CD14-positive monocyte (primary cell): ENCODE measurements around the gene GPR25. TPM values are rescaled to one million over a fixed set of nuclear protein-coding genes. Genes with fewer than 3 reads are reported as not detected.

Source experiments
- DNase-seq, 3 donors: peaks; one replicate each; pipeline ENCODE4 v3.0.0-alpha.2; 2011 to 2022
- H2AFZ ChIP-seq: 2 replicates; pipeline ENCODE4 v1.6.0; 2012; ENCODE audit warnings: mild to moderate bottlenecking, low read depth, low read length, inconsistent platforms; ENCODE audit not compliant: insufficient read depth, poor library complexity, severe bottlenecking
- H3K27ac ChIP-seq, 2 donors: 1 replicate in 1 of 2; 2 replicates in 1 of 2; pipeline ENCODE4 v1.5.1; 2012 to 2013; ENCODE audit warnings: low read length in 2 of 2, control low read depth in 1 of 2, inconsistent platforms in 1 of 2, low read depth in 1 of 2, mild to moderate bottlenecking in 1 of 2
- H3K27me3 ChIP-seq, 2 donors: one replicate each; pipeline versions ENCODE4 v1.6.0 to v1.6.1; 2011 to 2013; ENCODE audit warnings: low read length in 2 of 2; ENCODE audit not compliant: control insufficient read depth in 2 of 2, insufficient read depth in 2 of 2
- H3K36me3 ChIP-seq, 2 donors: replicated peaks in 1 of 2; 1 replicate in 1 of 2; 2 replicates in 1 of 2; pipeline versions ENCODE4 v1.5.1 to v1.6.1; 2012 to 2013; ENCODE audit warnings: low read length in 2 of 2, control low read depth in 1 of 2, inconsistent platforms in 1 of 2, mild to moderate bottlenecking in 1 of 2; ENCODE audit not compliant: insufficient read depth in 2 of 2, control insufficient read depth in 1 of 2
- H3K4me1 ChIP-seq, 2 donors: 1 replicate in 1 of 2; 2 replicates in 1 of 2; pipeline versions ENCODE4 v1.5.1 to v1.6.1; 2012 to 2013; ENCODE audit warnings: low read length in 2 of 2, control low read depth in 1 of 2, inconsistent platforms in 1 of 2, mild to moderate bottlenecking in 1 of 2, moderate library complexity in 1 of 2; ENCODE audit not compliant: insufficient read depth in 2 of 2, control insufficient read depth in 1 of 2
- H3K4me2 ChIP-seq: replicated peaks from 2 replicates; pipeline ENCODE3; 2012; ENCODE audit warnings: low read length, moderate library complexity, mild to moderate bottlenecking; ENCODE audit not compliant: poor library complexity, severe bottlenecking; ENCODE audit errors: extremely low read depth
- H3K4me3 ChIP-seq, 3 experiments: fragments of 200-600 bp in 1 of 3; sonication (generic) in 1 of 3; replicated peaks in 1 of 3; 1 replicate in 2 of 3; 2 replicates in 1 of 3; pipeline ENCODE4 v1.5.1; 2011 to 2013; ENCODE audit warnings: low read length in 3 of 3, mild to moderate bottlenecking in 3 of 3, control low read depth in 2 of 3, low read depth in 2 of 3, inconsistent platforms in 1 of 3, moderate library complexity in 1 of 3
- H3K79me2 ChIP-seq: 2 replicates; pipeline ENCODE4 v1.6.0; 2012; ENCODE audit warnings: mild to moderate bottlenecking, control low read depth, inconsistent platforms, low read length, moderate library complexity; ENCODE audit not compliant: insufficient read depth
- H3K9ac ChIP-seq: 2 replicates; pipeline ENCODE4 v1.6.0; 2017; ENCODE audit warnings: low read length, mild to moderate bottlenecking; ENCODE audit not compliant: insufficient read depth, poor library complexity, severe bottlenecking
- H3K9me3 ChIP-seq, 2 donors: replicated peaks in 1 of 2; 1 replicate in 1 of 2; 2 replicates in 1 of 2; pipeline versions ENCODE4 v1.5.1 to v1.6.1; 2012 to 2013; ENCODE audit warnings: low read length in 2 of 2, control low read depth in 1 of 2; ENCODE audit not compliant: control insufficient read depth in 1 of 2, insufficient read depth in 1 of 2
- H4K20me1 ChIP-seq: 2 replicates; pipeline ENCODE4 v1.6.0; 2012; ENCODE audit warnings: mild to moderate bottlenecking, low read length, control low read depth, moderate library complexity; ENCODE audit not compliant: insufficient read depth
- H3K27ac Mint-ChIP-seq, 7 donors: one replicate each; pipeline ENCODE4 v1.8.0; 2020; ENCODE audit warnings: mild to moderate bottlenecking in 7 of 7, mixed read lengths in 7 of 7, moderate library complexity in 6 of 7, inconsistent platforms in 2 of 7
- H3K27me3 Mint-ChIP-seq, 3 donors: one replicate each; pipeline ENCODE4 v1.8.0; 2021 to 2022; ENCODE audit warnings: low read depth in 3 of 3, mild to moderate bottlenecking in 3 of 3, mixed read lengths in 3 of 3, moderate library complexity in 3 of 3, inconsistent platforms in 1 of 3
- H3K36me3 Mint-ChIP-seq, 2 donors: one replicate each; pipeline ENCODE4 v1.8.0; 2020; ENCODE audit warnings: mixed read lengths in 2 of 2, inconsistent platforms in 1 of 2, mild to moderate bottlenecking in 1 of 2
- H3K4me1 Mint-ChIP-seq: one replicate; pipeline ENCODE4 v1.8.0; 2020; ENCODE audit warnings: mild to moderate bottlenecking, mixed read lengths
- H3K4me3 Mint-ChIP-seq, 2 donors: one replicate each; pipeline ENCODE4 v1.8.0; 2020; ENCODE audit warnings: mild to moderate bottlenecking in 2 of 2, mixed read lengths in 2 of 2, moderate library complexity in 1 of 2
- H3K9me3 Mint-ChIP-seq, 7 donors: one replicate each; pipeline ENCODE4 v1.8.0; 2020 to 2022; ENCODE audit warnings: mixed read lengths in 7 of 7, mild to moderate bottlenecking in 6 of 7, moderate library complexity in 6 of 7, inconsistent platforms in 2 of 7
- WGBS: methylation state at CpG from one replicate; pipeline ENCODE4 v1.1.5; 2013; ENCODE audit warnings: missing lambda C conversion rate; ENCODE audit not compliant: insufficient coverage; 5-methylcytosine and 5-hydroxymethylcytosine counted together
- intact Hi-C, 2 donors: fragments of 100-400 bp; cut with micrococcal nuclease; formaldehyde crosslinking; loops; one replicate each; pipeline versions ENCODE4 v1.15.0 to v1.15.1; 2023
- polyA plus RNA-seq, 3 donors: library from polyadenylated mRNA; depleted of rRNA in 1 of 3; unstranded in 2 of 3; stranded (reverse) in 1 of 3; fragments of 300-500 nt in 2 of 3; fragments of >200 nt in 1 of 3; fragmentation: Illumina TruSeq in 2 of 3; gene quantifications; 1 replicate in 2 of 3; 2 replicates in 1 of 3; pipeline ENCODE4 v1.2.3, GENCODE V29; 2012 to 2021
- TF ChIP-seq, protein P1 (sequence below): fragments of 200-600 bp; IDR thresholded peaks from one replicate; pipeline ENCODE4 v1.8.0; 2022; ENCODE audit warnings: antibody characterized with exemption, mild to moderate bottlenecking

Gene GPR25
- polyA plus RNA-seq, 3 donors: 0.13 TPM; not detected in 2

DNA sequence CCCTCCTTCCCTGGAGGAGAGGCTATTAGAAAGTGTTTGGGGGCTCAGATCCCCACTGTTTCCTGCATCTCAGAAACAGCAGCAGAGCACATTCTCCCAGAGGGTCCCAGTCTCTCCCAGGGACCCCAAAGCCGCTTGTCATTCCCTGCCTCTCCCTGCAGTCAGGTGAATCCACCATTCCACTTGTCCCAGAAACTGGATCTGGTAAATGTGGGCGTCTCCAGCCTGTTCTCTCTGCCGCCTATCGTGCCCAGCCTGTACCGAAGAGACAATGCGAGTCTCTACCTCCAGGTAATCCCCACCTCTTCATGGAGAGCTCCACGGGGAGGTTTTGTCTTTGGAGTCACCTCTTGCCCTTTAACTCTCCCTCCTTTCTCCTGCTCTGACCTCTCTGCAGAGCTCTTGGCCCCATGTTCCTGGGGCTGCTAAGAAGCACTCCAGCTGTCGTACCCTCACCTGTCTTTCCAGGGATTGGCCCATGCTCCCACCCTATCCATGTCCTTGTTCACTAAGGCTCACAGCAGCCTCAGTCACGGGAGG is 48.9 kb downstream of the GPR25 start:
- Mint-ChIP-seq H3K27ac (peak overlapping the region in 2 of 7 donors; percentile 42 to 80), H3K27me3 (peaks cover 0 to 2% (median 2%) of the 10 kb centered on the region in 3 donors), H3K36me3 (no peaks in the 10 kb centered on the region), H3K9me3 (no peaks in the 10 kb centered on the region), H3K4me3 (no peak overlapping the region), H3K4me1 (peaks cover 12% of the 10 kb centered on the region)
- Histone ChIP-seq H3K9ac (no peak overlapping the region), H3K4me2 (no peak overlapping the region), H3K27me3 (no peaks in the 10 kb centered on the region), H3K36me3 (no peaks in the 10 kb centered on the region), H3K4me3 (no peak overlapping the region), H2AFZ (no peak overlapping the region), H3K9me3 (no peaks in the 10 kb centered on the region), H3K4me1 (no peaks in the 10 kb centered on the region), H4K20me1 (no peaks in the 10 kb centered on the region), H3K79me2 (no peaks in the 10 kb centered on the region), H3K27ac (no peak overlapping the region)
- no peak for DNase-seq
- WGBS: 86% methylated on average over 8 of the region's 9 CpGs
- intact Hi-C loops: no loop called here
- TF ChIP-seq, protein P1, sequence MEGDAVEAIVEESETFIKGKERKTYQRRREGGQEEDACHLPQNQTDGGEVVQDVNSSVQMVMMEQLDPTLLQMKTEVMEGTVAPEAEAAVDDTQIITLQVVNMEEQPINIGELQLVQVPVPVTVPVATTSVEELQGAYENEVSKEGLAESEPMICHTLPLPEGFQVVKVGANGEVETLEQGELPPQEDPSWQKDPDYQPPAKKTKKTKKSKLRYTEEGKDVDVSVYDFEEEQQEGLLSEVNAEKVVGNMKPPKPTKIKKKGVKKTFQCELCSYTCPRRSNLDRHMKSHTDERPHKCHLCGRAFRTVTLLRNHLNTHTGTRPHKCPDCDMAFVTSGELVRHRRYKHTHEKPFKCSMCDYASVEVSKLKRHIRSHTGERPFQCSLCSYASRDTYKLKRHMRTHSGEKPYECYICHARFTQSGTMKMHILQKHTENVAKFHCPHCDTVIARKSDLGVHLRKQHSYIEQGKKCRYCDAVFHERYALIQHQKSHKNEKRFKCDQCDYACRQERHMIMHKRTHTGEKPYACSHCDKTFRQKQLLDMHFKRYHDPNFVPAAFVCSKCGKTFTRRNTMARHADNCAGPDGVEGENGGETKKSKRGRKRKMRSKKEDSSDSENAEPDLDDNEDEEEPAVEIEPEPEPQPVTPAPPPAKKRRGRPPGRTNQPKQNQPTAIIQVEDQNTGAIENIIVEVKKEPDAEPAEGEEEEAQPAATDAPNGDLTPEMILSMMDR: no peak

DNA sequence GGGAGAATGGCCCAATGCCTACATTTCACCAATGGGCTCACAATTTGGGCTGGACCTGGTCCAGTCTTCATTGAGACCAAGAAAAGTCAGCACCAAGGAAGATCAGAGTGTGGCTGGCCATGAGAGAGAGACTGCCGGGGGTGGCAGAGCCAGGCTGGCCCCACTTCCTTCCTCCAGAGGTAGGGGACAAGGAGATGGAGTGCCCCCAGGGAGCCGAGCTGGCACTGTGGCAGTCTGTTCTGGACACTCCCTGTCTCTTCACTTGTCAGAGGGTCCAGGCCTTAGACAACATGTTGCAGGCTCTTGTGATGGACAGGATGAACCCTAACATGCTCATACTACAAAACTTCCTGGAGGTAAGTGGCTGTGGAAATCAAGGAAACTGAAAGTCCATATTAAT is 49.6 kb downstream of the GPR25 start:
- intact Hi-C loops: no loop called here
- no peaks in the 10 kb centered on the region for H3K36me3 ChIP-seq
- no peaks in the 10 kb centered on the region for H3K4me1 ChIP-seq
- no peak overlapping the region for H3K4me3 ChIP-seq
- no peaks in the 10 kb centered on the region for H3K79me2 ChIP-seq
- H3K27ac ChIP-seq: no peak overlapping the region
- Mint-ChIP-seq H3K27ac (no peak overlapping the region), H3K27me3 (peaks cover 0 to 5% (median 2%) of the 10 kb centered on the region in 3 donors), H3K4me3 (no peak overlapping the region), H3K4me1 (peaks cover 15% of the 10 kb centered on the region), H3K9me3 (no peaks in the 10 kb centered on the region), H3K36me3 (no peaks in the 10 kb centered on the region)
- no peak overlapping the region for H3K9ac ChIP-seq
- WGBS: 38% methylated on average over 1 of the region's 2 CpGs
- no peak overlapping the region for H3K4me2 ChIP-seq
- no peaks in the 10 kb centered on the region for H4K20me1 ChIP-seq
- H2AFZ ChIP-seq: no peak overlapping the region
- H3K27me3 ChIP-seq: no peaks in the 10 kb centered on the region
- TF ChIP-seq, protein P1: no peak
- no peaks in the 10 kb centered on the region for H3K9me3 ChIP-seq
- no peak for DNase-seq
